SK-N-SH (cell line): Measurements from ENCODE around the gene PAQR6. TPM values are rescaled to one million over a fixed set of nuclear protein-coding genes. Genes with fewer than 3 reads are reported as not detected.

Experiments
- CTCF ChIA-PET: fragments of 300-600, 350-600 bp; formaldehyde crosslinking; extraction: SDS; loops from one replicate; lab custom pipeline; 2021; lab: Yijun Ruan, JAX
- POLR2A ChIA-PET: fragments of 350-600 bp; sonication (Branson Sonifier 250); formaldehyde crosslinking; extraction: SDS; loops from one replicate; lab custom pipeline; 2020; ENCODE audit warnings: antibody characterized with exemption, inconsistent platforms; lab: Yijun Ruan, JAX
- DNase-seq: peaks from one replicate; pipeline ENCODE4 v3.0.0; 2012
- H2AFZ ChIP-seq: fragments of 200-600 bp; sonication (generic); 2 replicates; pipeline ENCODE4 v1.8.1; 2016; ENCODE audit warnings: antibody characterized with exemption, mild to moderate bottlenecking, low read depth
- H3F3A ChIP-seq: fragments of 200-600 bp; sonication (generic); replicated peaks from 2 replicates; pipeline ENCODE3; 2016; ENCODE audit warnings: antibody characterized with exemption, mild to moderate bottlenecking; ENCODE audit not compliant: insufficient read depth
- H3K27ac ChIP-seq, 2 experiments: fragments of 200-500 bp in 1 of 2; fragments of 200-600 bp in 1 of 2; sonication (Bioruptor generic) in 1 of 2; sonication (generic), shearing (Covaris generic) in 1 of 2; 2 replicates each; pipeline versions ENCODE4 v1.5.1 to v1.6.1; 2014 to 2016; ENCODE audit warnings: low read depth in 2 of 2, inconsistent platforms in 1 of 2, low read length in 1 of 2, mild to moderate bottlenecking in 1 of 2, mixed read lengths in 1 of 2
- H3K27me3 ChIP-seq: fragments of 200-600 bp; sonication (generic), shearing (Covaris generic); 2 replicates; pipeline ENCODE4 v1.6.1; 2016; ENCODE audit warnings: mixed run types; ENCODE audit not compliant: insufficient read depth
- H3K36me3 ChIP-seq, 2 experiments: fragments of 200-500 bp in 1 of 2; fragments of 200-600 bp in 1 of 2; sonication (Bioruptor generic) in 1 of 2; sonication (generic) in 1 of 2; replicated peaks in 1 of 2; 2 replicates each; pipeline versions ENCODE3 to v1.5.1; 2014 to 2016; ENCODE audit warnings: low read length in 1 of 2, mild to moderate bottlenecking in 1 of 2; ENCODE audit not compliant: insufficient read depth in 2 of 2, control insufficient read depth in 1 of 2
- H3K4me1 ChIP-seq, 2 experiments: fragments of 200-500 bp in 1 of 2; fragments of 200-600 bp in 1 of 2; sonication (Bioruptor generic) in 1 of 2; sonication (generic), shearing (Covaris generic) in 1 of 2; 2 replicates each; pipeline versions ENCODE4 v1.5.1 to v1.6.1; 2014 to 2016; ENCODE audit warnings: low read depth in 1 of 2, low read length in 1 of 2, mixed run types in 1 of 2; ENCODE audit not compliant: insufficient read depth in 2 of 2, control insufficient read depth in 1 of 2
- H3K4me2 ChIP-seq: fragments of 200-600 bp; sonication (generic), shearing (Covaris generic); 2 replicates; pipeline ENCODE4 v1.6.1; 2017; ENCODE audit warnings: mixed run types
- H3K4me3 ChIP-seq, 2 experiments: fragments of 200-500 bp in 1 of 2; fragments of 200-600 bp in 1 of 2; sonication (Bioruptor generic) in 1 of 2; sonication (generic), shearing (Covaris generic) in 1 of 2; 2 replicates each; pipeline versions ENCODE4 v1.5.1 to v1.8.1; 2014 to 2016; ENCODE audit warnings: low read depth in 2 of 2, inconsistent platforms in 1 of 2, low read length in 1 of 2, mild to moderate bottlenecking in 1 of 2, mixed read lengths in 1 of 2, moderate library complexity in 1 of 2
- H3K79me2 ChIP-seq: fragments of 200-600 bp; sonication (generic); 2 replicates; pipeline ENCODE4 v1.8.1; 2017; ENCODE audit warnings: mild to moderate bottlenecking; ENCODE audit not compliant: insufficient read depth
- H3K9ac ChIP-seq: fragments of 200-600 bp; sonication (generic); 2 replicates; pipeline ENCODE4 v1.6.1; 2017; ENCODE audit warnings: mixed run types
- H3K9me2 ChIP-seq: fragments of 200-600 bp; sonication (generic); 2 replicates; pipeline ENCODE4 v1.6.1; 2017; ENCODE audit warnings: mixed run types
- H3K9me3 ChIP-seq: fragments of 200-600 bp; sonication (generic); 2 replicates; pipeline ENCODE4 v1.6.1; 2017; ENCODE audit warnings: mixed run types, mild to moderate bottlenecking, moderate library complexity
- H4K20me1 ChIP-seq: fragments of 200-600 bp; sonication (generic); 2 replicates; pipeline ENCODE4 v1.6.1; 2017; ENCODE audit warnings: mild to moderate bottlenecking, mixed run types; ENCODE audit not compliant: insufficient read depth
- CTCF ChIP-seq: fragments of 200-600 bp; sonication (generic); IDR thresholded peaks from 2 replicates; pipeline ENCODE4 v1.6.1; 2017; ENCODE audit warnings: antibody characterized with exemption, mild to moderate bottlenecking, moderate library complexity
- FOSL2 ChIP-seq: IDR thresholded peaks from 2 replicates; pipeline ENCODE4 v1.4.0; 2012; ENCODE audit warnings: low read depth, mild to moderate bottlenecking, moderate library complexity, borderline replicate concordance
- FOXM1 ChIP-seq: IDR thresholded peaks from 2 replicates; pipeline ENCODE4 v1.4.0; 2012; ENCODE audit warnings: low read depth, mild to moderate bottlenecking
- GATA2 ChIP-seq: sonication (generic); formaldehyde crosslinking; IDR thresholded peaks from 2 replicates; pipeline ENCODE4 v1.5.0; 2020; ENCODE audit warnings: mild to moderate bottlenecking, missing genetic modification reagents
- JUND ChIP-seq: IDR thresholded peaks from 2 replicates; pipeline ENCODE4 v1.4.0; 2012
- MXI1 ChIP-seq: IDR thresholded peaks from 2 replicates; pipeline ENCODE4 v1.6.1; 2012; ENCODE audit warnings: mild to moderate bottlenecking, low read depth, low read length, improper control_type of control experiment
- NFIC ChIP-seq: IDR thresholded peaks from 2 replicates; pipeline ENCODE4 v1.4.0; 2012; ENCODE audit warnings: borderline replicate concordance
- NRF1 ChIP-seq: IDR thresholded peaks from 2 replicates; pipeline ENCODE4 v1.6.1; 2012; ENCODE audit warnings: low read depth, mild to moderate bottlenecking, low read length
- PBX3 ChIP-seq: IDR thresholded peaks from 2 replicates; pipeline ENCODE4; 2012
- POLR2AphosphoS5 ChIP-seq: IDR thresholded peaks from 2 replicates; pipeline ENCODE4 v1.6.1; 2012; ENCODE audit warnings: low read depth, low read length
- RXRA ChIP-seq: IDR thresholded peaks from 2 replicates; pipeline ENCODE4 v1.4.0; 2012; ENCODE audit warnings: low read depth, mild to moderate bottlenecking, borderline replicate concordance
- SIN3A ChIP-seq: IDR thresholded peaks from 2 replicates; pipeline ENCODE4 v1.6.1; 2012; ENCODE audit warnings: low read depth, mild to moderate bottlenecking, low read length, moderate library complexity, borderline replicate concordance
- SMC3 ChIP-seq: IDR thresholded peaks from 2 replicates; pipeline ENCODE4 v1.6.1; 2012; ENCODE audit warnings: low read depth, low read length, improper control_type of control experiment
- TEAD4 ChIP-seq: IDR thresholded peaks from 2 replicates; pipeline ENCODE4 v1.4.0; 2012; ENCODE audit warnings: mild to moderate bottlenecking, borderline replicate concordance; ENCODE audit not compliant: insufficient read depth
- WGBS: methylation state at CpG from one replicate; pipeline ENCODE4 v1.1.6; 2017; ENCODE audit warnings: low lambda C conversion rate; 5-methylcytosine and 5-hydroxymethylcytosine counted together
- polyA plus RNA-seq, 3 experiments: library from polyadenylated mRNA; depleted of rRNA; stranded (reverse); fragments of >200 nt; gene quantifications; 2 replicates each; pipeline ENCODE4 v1.2.3, GENCODE V29; 2012
- TF ChIP-seq, protein P1 (sequence below): IDR thresholded peaks from 2 replicates; pipeline ENCODE4 v1.4.0; 2012; ENCODE audit warnings: low read depth, borderline replicate concordance
- TF ChIP-seq, protein P2 (sequence below): fragments of 150-350 bp; IDR thresholded peaks from 2 replicates; pipeline ENCODE4 v1.6.1; 2017; ENCODE audit warnings: antibody characterized with exemption, low read length, low read depth, borderline replicate concordance
- TF ChIP-seq, protein P3 (sequence below): IDR thresholded peaks from 2 replicates; pipeline ENCODE4 v1.4.0; 2012; ENCODE audit warnings: low read depth, borderline replicate concordance
- TF ChIP-seq, protein P4 (sequence below): IDR thresholded peaks from 2 replicates; pipeline ENCODE4 v1.6.1; 2012; ENCODE audit warnings: mild to moderate bottlenecking, low read depth, low read length, moderate library complexity

PAQR6 gene
- polyA plus RNA-seq, 1 of the 3 experiments (the other 2 are of a cell fraction) = 2.4 TPM

DNA sequence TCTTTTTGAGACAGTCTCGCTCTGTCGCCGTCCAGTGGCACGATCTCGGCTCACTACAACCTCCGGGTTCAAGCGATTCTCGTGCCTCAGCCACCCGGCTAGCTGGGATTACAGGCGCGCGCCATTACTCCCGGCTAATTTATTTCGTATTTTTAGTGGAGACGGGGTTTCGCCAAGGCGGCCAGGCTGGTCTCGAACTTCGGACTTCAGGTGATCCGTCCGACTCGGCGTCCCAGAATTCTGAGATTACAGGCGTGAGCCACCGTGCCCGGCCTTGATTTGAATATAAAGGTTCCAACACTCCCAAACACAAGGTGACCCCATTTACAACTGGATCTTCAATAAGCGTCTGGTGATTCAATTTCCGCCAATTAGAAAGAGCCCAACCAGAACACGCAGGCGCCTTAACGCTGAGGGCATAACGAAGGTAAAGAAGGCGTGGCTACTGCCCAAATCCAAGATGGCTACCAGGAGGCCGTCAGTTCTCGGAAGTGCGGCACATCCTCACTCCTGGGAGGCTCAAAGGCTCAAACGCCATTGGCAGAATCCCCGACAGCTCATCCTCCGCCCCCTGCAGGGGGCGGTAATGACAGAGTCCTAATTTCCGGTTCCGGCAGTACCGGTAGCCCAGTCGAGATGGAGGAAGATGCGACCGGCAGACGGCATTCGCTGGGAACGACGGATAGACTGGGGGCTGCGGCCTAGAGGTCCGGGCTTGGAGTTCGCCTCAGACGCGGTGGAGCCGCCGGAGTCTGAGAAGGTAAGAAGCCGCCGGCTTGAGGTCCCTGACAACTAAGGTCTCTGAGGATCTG, 54.2 kb downstream of the PAQR6 start, which contains the start of gene SLC25A44:
TSS of gene SLC25A44 (plus strand) at position 617 of the 812 bp plus-strand sequence. CDS start 5,744 bp downstream, outside the sequence.
- POLR2A ChIA-PET = interaction anchor here (0.6 to 1.5 kb wide), 6 partner anchors 10 to 102 kb away, joined by 3 to 16 read pairs (median 4); partner anchors contain the start of genes GLMP and PMF1
- H2AFZ ChIP-seq = peak within 1 kb of the TSS; percentile 96
- peak; percentile 92 for DNase-seq
- TF ChIP-seq RXRA (no peak), POLR2AphosphoS5 (peak; percentile 90), GATA2 (CRISPR knock-in tag) (no peak), FOSL2 (no peak; the same call in 1 of the 2 replicates), TEAD4 (no peak), FOXM1 (no peak), SIN3A (peak; percentile 72; the same call in 1 of the 2 replicates), PBX3 (peak; percentile 82), NRF1 (peak; percentile 54; the same call in 1 of the 2 replicates), JUND (no peak), NFIC (no peak), CTCF (peak; percentile 21; the same call in 1 of the 2 replicates), SMC3 (no peak), MXI1 (peak; percentile 78)
- TF ChIP-seq, protein P1, sequence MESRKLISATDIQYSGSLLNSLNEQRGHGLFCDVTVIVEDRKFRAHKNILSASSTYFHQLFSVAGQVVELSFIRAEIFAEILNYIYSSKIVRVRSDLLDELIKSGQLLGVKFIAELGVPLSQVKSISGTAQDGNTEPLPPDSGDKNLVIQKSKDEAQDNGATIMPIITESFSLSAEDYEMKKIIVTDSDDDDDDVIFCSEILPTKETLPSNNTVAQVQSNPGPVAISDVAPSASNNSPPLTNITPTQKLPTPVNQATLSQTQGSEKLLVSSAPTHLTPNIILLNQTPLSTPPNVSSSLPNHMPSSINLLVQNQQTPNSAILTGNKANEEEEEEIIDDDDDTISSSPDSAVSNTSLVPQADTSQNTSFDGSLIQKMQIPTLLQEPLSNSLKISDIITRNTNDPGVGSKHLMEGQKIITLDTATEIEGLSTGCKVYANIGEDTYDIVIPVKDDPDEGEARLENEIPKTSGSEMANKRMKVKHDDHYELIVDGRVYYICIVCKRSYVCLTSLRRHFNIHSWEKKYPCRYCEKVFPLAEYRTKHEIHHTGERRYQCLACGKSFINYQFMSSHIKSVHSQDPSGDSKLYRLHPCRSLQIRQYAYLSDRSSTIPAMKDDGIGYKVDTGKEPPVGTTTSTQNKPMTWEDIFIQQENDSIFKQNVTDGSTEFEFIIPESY = no peak
- TF ChIP-seq, protein P2, sequence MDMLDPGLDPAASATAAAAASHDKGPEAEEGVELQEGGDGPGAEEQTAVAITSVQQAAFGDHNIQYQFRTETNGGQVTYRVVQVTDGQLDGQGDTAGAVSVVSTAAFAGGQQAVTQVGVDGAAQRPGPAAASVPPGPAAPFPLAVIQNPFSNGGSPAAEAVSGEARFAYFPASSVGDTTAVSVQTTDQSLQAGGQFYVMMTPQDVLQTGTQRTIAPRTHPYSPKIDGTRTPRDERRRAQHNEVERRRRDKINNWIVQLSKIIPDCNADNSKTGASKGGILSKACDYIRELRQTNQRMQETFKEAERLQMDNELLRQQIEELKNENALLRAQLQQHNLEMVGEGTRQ = no peak
- TF ChIP-seq, protein P3, sequence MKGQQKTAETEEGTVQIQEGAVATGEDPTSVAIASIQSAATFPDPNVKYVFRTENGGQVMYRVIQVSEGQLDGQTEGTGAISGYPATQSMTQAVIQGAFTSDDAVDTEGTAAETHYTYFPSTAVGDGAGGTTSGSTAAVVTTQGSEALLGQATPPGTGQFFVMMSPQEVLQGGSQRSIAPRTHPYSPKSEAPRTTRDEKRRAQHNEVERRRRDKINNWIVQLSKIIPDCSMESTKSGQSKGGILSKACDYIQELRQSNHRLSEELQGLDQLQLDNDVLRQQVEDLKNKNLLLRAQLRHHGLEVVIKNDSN = no peak
- TF ChIP-seq, protein P4, sequence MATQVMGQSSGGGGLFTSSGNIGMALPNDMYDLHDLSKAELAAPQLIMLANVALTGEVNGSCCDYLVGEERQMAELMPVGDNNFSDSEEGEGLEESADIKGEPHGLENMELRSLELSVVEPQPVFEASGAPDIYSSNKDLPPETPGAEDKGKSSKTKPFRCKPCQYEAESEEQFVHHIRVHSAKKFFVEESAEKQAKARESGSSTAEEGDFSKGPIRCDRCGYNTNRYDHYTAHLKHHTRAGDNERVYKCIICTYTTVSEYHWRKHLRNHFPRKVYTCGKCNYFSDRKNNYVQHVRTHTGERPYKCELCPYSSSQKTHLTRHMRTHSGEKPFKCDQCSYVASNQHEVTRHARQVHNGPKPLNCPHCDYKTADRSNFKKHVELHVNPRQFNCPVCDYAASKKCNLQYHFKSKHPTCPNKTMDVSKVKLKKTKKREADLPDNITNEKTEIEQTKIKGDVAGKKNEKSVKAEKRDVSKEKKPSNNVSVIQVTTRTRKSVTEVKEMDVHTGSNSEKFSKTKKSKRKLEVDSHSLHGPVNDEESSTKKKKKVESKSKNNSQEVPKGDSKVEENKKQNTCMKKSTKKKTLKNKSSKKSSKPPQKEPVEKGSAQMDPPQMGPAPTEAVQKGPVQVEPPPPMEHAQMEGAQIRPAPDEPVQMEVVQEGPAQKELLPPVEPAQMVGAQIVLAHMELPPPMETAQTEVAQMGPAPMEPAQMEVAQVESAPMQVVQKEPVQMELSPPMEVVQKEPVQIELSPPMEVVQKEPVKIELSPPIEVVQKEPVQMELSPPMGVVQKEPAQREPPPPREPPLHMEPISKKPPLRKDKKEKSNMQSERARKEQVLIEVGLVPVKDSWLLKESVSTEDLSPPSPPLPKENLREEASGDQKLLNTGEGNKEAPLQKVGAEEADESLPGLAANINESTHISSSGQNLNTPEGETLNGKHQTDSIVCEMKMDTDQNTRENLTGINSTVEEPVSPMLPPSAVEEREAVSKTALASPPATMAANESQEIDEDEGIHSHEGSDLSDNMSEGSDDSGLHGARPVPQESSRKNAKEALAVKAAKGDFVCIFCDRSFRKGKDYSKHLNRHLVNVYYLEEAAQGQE = no peak

More for the DNA sequence above, 54.2 kb downstream of the PAQR6 start, which contains the start of gene SLC25A44:
- H3F3A ChIP-seq = no peaks in the 10 kb centered on the region
- H3K79me2 ChIP-seq = peaks cover 47% of the 10 kb centered on the region
- peak within 1 kb of the TSS; percentile 67 to 92 for H3K27ac ChIP-seq
- H3K9me2 ChIP-seq = no peaks in the 10 kb centered on the region
- WGBS = 4% methylated on average over 44 of the region's 59 CpGs
- peaks cover 9 to 18% of the 10 kb centered on the region in 2 experiments for H3K36me3 ChIP-seq
- no peaks in the 10 kb centered on the region for H3K9me3 ChIP-seq
- H3K9ac ChIP-seq = peak within 1 kb of the TSS; percentile 81
- peak within 1 kb of the TSS; percentile 69 to 78 for H3K4me3 ChIP-seq
- H3K4me1 ChIP-seq = peaks cover 7 to 16% of the 10 kb centered on the region in 2 experiments; a peak in 2 of 4 replicates
- peak within 1 kb of the TSS; percentile 92 for H3K4me2 ChIP-seq
- CTCF ChIA-PET = interaction anchor here (0.9 to 1.5 kb wide), 7 partner anchors 18 to 126 kb away, joined by 3 to 5 read pairs (median 4); partner anchors contain the start of gene PMF1
- 0 out of 2 replicates have a peak, but pooled peaks cover 1% of the 10 kb centered on the region for H4K20me1 ChIP-seq
- no peaks in the 10 kb centered on the region for H3K27me3 ChIP-seq
